ENCODE results near the gene PCTP.

Gene PCTP

DNA sequence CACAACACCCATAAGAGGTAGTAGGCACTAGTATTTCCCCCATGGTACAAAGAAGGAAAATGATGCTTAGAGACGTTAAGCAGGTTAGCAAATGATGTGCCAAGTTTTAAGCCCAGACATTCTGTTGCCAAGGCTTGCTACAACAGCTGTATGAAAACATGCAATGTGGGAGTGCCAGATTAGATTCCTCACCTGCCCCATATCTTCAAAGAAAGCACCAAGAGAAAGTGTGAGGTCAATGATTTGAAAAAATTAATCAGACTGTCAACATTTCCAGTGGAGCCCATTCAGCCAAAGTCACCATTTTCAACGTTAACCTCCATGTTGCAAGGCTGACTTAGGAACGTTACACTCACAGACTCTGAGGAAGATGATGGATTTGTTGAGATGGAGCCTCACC lies 61.5 kb downstream of the PCTP start:
- DNase-seq: no peak

DNA sequence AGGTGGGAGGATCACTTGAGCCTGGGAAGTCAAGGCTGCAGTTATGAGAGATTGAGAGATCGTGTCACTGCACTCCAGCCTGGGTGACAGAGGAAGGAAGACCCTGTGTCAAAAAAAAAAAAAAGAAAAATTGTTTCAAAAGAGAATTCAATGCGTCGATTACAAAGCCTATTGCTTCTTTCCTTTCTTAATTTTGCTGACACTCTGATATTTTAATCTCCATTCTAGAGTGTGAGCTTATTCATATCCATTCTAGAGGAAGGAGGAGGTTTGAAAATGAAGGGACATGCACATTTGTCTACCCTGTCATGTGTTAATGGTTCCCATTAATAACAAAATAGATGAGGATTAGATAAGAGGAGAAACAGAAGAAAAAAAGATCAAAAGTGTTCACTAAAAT lies 63.1 kb downstream of the PCTP start:
- no peak for DNase-seq

DNA sequence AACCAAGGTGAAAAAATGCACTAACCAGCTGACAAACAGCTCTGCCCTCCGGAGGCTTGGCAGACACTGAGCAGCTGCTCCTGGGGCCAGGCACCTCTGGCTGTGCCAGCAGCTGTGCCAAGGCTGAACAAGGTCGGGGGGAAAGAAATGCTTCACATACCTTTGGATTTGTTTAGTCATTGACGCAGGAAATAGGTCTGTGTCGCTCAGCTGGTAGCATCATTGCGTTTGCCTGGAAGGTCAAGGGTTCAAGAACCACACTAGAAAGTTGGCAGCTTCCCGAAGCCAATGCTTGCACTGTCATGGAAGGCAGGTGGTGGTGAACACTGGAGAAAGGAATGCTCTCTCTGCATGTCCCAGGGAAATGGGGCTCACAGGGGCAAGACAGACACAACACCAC lies 63.5 kb downstream of the PCTP start:
- DNase-seq: no peak

DNA sequence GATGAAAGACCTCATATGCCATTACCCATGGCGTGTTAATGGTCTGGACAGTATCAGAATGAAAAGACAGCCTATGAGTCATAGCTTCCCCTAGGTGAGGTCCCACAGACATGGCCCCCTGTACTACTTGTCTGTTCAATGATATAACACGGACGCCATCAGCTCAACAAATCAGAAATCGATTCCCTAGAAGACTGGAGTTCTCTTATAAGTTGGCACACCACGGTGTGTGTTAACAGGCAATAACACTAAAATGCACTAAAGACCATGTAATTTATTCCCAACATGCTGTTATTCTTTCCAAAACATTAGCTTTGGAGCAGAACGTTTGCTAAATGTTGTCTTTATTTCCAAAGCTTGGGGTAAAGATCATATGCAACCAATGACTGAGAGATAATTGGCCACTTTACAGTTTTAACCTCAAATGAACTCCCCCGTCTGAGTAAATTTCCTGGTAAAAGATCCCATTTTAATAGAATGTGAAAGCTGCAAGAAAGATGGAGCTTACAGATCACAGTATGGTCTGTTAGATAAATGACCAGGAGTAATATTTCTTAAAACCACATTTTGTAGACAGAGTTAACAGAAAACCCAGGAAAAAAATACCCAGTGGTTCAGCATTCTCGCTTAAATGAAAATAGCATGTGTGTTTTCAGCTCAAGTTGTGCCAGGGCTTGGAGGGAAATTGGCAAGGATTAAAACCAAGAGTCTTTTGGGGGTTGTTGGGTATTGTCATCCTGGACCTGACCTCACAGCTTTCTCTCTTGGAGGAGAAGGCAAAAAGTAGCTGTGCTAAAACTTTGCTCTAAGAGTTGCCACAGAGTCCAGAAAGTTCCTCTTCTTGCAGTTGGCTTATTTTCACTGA lies 65.9 kb downstream of the PCTP start:
- no peak for DNase-seq

DNA sequence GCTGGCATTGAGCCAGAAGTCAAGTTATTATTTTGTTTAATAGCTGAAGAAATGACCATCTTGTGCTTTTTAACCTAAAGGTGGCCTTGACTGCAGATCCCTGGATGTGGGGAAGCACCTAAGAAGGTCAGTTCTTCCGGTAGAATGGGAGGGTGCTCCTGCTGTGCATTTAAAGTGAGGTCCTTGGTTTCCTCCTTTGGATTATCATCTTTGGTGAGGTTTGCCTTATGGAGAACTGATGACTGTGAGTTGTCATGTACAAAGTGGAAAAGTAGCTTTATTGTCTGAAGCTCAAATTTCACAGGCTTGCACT lies 66.5 kb downstream of the PCTP start:
- DNase-seq: no peak

DNA sequence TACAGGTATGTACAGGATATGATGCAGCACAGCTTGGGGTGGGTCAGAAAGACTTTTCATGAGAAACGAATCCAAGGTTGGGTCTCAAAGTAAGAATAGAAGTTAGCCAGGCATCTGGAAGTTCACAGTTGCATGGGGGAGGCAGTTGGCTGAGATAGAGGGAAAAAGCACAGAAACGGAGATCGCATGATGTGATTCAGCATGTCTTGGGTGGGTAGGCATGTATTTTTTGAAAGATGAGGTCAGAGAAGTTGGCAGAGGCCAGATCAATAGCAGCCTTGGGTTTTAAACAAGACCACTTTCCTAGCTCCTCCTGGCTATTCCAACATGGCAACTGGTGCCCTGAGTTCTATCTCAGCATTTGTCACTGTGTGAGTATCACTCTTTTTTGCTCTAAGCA lies 67.2 kb downstream of the PCTP start:
- no peak for DNase-seq

DNA sequence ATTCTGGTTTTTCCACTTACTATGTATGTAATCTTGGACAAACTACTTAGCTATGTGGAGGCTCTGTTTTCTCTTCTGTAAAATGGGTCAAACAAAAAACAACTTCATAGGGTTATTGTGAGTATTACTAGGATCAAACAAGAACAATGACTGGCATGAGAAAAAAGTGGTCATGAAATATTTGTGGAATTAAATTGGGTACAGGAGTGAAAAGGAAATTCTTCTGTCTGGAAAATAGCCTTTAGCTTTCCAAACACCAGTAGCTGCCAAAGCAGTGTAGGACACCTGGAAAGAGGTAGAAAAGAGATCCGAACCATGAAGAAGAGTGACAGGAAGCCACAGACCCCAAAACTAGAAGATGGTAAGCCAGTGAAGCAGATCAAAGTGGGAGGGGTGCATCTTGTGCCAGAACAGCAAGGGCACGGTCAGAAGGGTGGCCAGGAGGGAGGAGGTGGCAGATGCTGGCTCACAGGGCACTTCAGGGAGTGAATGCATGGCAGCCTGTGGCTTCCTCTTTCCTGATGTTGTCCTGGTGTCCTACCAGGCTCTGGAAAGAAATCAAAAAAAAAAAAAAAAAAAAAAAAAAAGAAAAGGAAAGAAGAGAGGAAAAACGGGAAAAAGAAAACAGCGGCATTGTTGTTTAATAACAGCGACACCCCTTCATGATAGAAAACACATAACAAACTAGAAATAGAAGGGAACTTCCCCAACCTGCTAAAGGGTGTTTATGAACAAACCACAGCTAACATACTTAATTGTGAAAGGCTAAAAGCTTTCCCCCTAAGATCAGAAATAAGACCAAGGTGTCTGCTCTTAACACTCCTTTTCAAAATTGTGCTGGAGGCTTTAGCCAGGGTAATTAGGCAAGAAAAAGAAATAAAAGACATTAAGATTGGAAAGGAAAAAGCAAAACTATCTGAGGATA lies 67.9 kb downstream of the PCTP start:
- no peak for DNase-seq

DNA sequence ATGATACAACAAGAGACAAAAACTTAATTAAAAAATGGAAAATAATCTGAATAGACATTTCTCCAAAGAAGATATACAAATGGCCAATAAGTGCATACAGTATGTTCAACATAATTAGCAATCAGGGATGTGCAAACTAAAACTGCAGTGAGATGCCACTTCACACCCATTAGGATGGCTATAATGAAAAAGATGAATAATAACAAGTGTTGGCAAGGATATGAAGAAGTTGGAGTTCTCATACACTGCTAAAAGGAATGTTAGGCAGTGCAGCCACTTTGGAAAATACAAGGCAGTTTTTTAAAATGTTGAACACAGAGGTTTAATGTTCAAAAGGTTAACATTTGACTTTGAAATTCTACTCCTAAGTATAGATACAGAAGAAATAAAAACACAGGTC lies 69.8 kb downstream of the PCTP start:
- DNase-seq: no peak

DNA sequence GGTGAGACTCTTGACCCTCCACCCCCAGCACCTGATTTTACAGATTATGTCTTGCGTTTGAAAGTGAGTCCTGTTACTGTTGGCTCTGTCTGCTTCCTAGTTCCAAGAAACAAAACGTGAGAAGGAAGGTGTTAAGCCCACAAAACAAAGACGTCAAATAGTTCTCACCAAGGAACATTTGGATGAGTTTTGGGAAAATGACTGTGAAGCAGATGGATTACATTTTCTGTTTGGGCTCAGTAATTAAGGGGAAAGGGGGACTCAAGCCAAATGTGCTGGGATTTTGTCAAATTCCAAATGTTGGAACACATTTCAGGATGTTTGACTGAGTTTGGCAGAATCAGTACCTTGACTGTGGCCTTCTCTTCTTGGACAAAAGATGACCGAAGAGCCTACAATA lies 71.2 kb downstream of the PCTP start:
- no peak for DNase-seq

DNA sequence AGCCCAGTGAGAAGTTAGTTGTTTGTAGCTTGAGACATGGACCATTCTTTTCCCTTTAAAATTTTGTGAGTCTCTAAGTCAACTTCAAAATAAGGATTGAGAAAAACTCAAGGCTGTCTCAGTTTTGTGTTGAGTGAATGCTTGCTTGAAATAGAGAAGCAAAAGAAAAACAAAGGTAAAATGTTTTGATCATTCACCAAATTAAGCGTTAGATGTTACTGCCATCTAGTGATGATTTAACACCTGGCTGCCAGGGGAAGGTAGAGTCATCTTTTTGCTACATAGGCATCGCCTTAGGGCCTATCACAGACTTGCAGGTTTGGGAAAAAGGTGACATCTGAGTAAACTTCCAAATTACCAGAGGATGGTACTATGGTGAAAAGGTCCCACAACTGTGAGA lies 74.4 kb downstream of the PCTP start:
- no peak for DNase-seq

Measured in activated naive CD4-positive, alpha-beta T cell treated with Interleukin-2 at 50 U/mL for 16 hours (primary cell).